ENCODE results near the gene MYADML2. TPM values are rescaled to one million over a fixed set of nuclear protein-coding genes. Genes with fewer than 3 reads are reported as not detected.

MYADML2 gene
- total RNA-seq, 1 donor from 2014 or later, result 0.16 TPM

GRCh38 chr17:81935709-81936084 is 11.3 kb downstream of the MYADML2 start:
- DNase-seq, result no peak

- DNase-seq, result no peak
These were observed 12.0 kb downstream of the MYADML2 start for GRCh38 chr17:81934850-81935708.

GRCh38 chr17:81934098-81934757 is 12.8 kb downstream of the MYADML2 start:
- no peak for DNase-seq

GRCh38 chr17:81933178-81933699 is 13.8 kb downstream of the MYADML2 start:
- no peak for DNase-seq

GRCh38 chr17:81932333-81932983 is 14.6 kb downstream of the MYADML2 start:
- DNase-seq, result no peak

GRCh38 chr17:81931557-81932332 is 15.3 kb downstream of the MYADML2 start:
- no peak for DNase-seq

- DNase-seq, result no peak
These were observed 15.9 kb downstream of the MYADML2 start for GRCh38 chr17:81931189-81931556.

- no peak for DNase-seq
These were observed 16.6 kb downstream of the MYADML2 start for GRCh38 chr17:81930142-81931125.

GRCh38 chr17:81929253-81930141 is 17.5 kb downstream of the MYADML2 start:
- DNase-seq, result no peak

- DNase-seq, result no peak
These were observed 18.3 kb downstream of the MYADML2 start for GRCh38 chr17:81928544-81929252.

- DNase-seq, result peak; percentile 78
These were observed 19.1 kb downstream of the MYADML2 start, which contains the start of gene MAFG for GRCh38 chr17:81927653-81928543. TSS of gene MAFG (minus strand) at chr17:81927735. CDS start at chr17:81923185, 4,550 bp downstream.

- no peak for DNase-seq
These were observed 19.8 kb downstream of the MYADML2 start for GRCh38 chr17:81927152-81927652.

GRCh38 chr17:81926451-81927151 is 20.4 kb downstream of the MYADML2 start:
- DNase-seq, result no peak

GRCh38 chr17:81925860-81926450 is 21.1 kb downstream of the MYADML2 start:
- DNase-seq, result no peak

GRCh38 chr17:81924557-81925532 is 22.2 kb downstream of the MYADML2 start:
- DNase-seq, result no peak
